H9 (cell line): Measurements from ENCODE around the gene SHB. TPM values are rescaled to one million over a fixed set of nuclear protein-coding genes. Genes with fewer than 3 reads are reported as not detected.

ENCODE experiments used
- DNase-seq: peaks from one replicate; pipeline ENCODE4 v3.0.0-alpha.2; 2017
- H2AFZ ChIP-seq: one replicate; pipeline ENCODE4 v1.6.1; 2013; ENCODE audit warnings: mild to moderate bottlenecking, low read length, control low read depth, moderate library complexity
- H2AK5ac ChIP-seq: 2 replicates; pipeline ENCODE4 v1.6.1; 2013; ENCODE audit warnings: low read length, control low read depth, mixed read lengths; ENCODE audit not compliant: insufficient read length
- H2BK120ac ChIP-seq: one replicate; pipeline ENCODE4 v1.6.1; 2013; ENCODE audit warnings: low read depth, mild to moderate bottlenecking, low read length, control low read depth, inconsistent platforms; ENCODE audit not compliant: poor library complexity, severe bottlenecking
- H2BK12ac ChIP-seq: 2 replicates; pipeline ENCODE4 v1.6.1; 2013; ENCODE audit warnings: low read length, control low read depth, mixed read lengths, low read depth; ENCODE audit not compliant: insufficient read length
- H2BK15ac ChIP-seq: 2 replicates; pipeline ENCODE4 v1.6.1; 2013; ENCODE audit warnings: low read depth, low read length, control low read depth
- H2BK20ac ChIP-seq: one replicate; pipeline ENCODE4 v1.6.1; 2013; ENCODE audit warnings: low read depth, mild to moderate bottlenecking, low read length, control low read depth, inconsistent platforms; ENCODE audit not compliant: poor library complexity, severe bottlenecking
- H2BK5ac ChIP-seq: 2 replicates; pipeline ENCODE4 v1.6.1; 2013; ENCODE audit warnings: low read length, control low read depth, mixed read lengths; ENCODE audit not compliant: insufficient read length
- H3K14ac ChIP-seq: 2 replicates; pipeline ENCODE4 v1.6.1; 2013; ENCODE audit warnings: low read length, control low read depth; ENCODE audit not compliant: insufficient read depth
- H3K18ac ChIP-seq: 2 replicates; pipeline ENCODE4 v1.6.1; 2013; ENCODE audit warnings: low read depth, mild to moderate bottlenecking, mixed read lengths, low read length, control low read depth; ENCODE audit not compliant: insufficient read length
- H3K23ac ChIP-seq: 2 replicates; pipeline ENCODE4 v1.6.1; 2013; ENCODE audit warnings: low read length, control low read depth, mixed read lengths, low read depth; ENCODE audit not compliant: insufficient read length
- H3K23me2 ChIP-seq: 2 replicates; pipeline ENCODE4 v1.6.1; 2013; ENCODE audit warnings: low read depth, mild to moderate bottlenecking, mixed read lengths, low read length, control low read depth; ENCODE audit not compliant: insufficient read length, poor library complexity, severe bottlenecking
- H3K27ac ChIP-seq: 2 replicates; pipeline ENCODE4 v1.5.1; 2013; ENCODE audit warnings: low read length, control low read depth, mixed read lengths, low read depth; ENCODE audit not compliant: insufficient read length
- H3K27me3 ChIP-seq: 2 replicates; pipeline ENCODE4 v1.6.1; 2013; ENCODE audit warnings: low read length, control low read depth, inconsistent platforms; ENCODE audit not compliant: insufficient read depth
- H3K4ac ChIP-seq: 2 replicates; pipeline ENCODE4 v1.6.1; 2013; ENCODE audit warnings: low read depth, mild to moderate bottlenecking, control low read depth, inconsistent platforms, low read length, moderate library complexity
- H3K4me1 ChIP-seq: 2 replicates; pipeline ENCODE4 v1.6.1; 2013; ENCODE audit warnings: low read length, control low read depth, inconsistent platforms; ENCODE audit not compliant: insufficient read depth
- H3K4me2 ChIP-seq: 2 replicates; pipeline ENCODE4 v1.6.1; 2013; ENCODE audit warnings: low read length, control low read depth, mixed read lengths; ENCODE audit not compliant: insufficient read length, insufficient read depth
- H3K56ac ChIP-seq: 2 replicates; pipeline ENCODE4 v1.6.1; 2013; ENCODE audit warnings: low read depth, mild to moderate bottlenecking, mixed read lengths, low read length, control low read depth; ENCODE audit not compliant: insufficient read length
- H3K79me1 ChIP-seq: 2 replicates; pipeline ENCODE4 v1.6.1; 2013; ENCODE audit warnings: low read depth, mild to moderate bottlenecking, moderate library complexity, low read length, control low read depth, inconsistent platforms; ENCODE audit not compliant: insufficient read depth, poor library complexity, severe bottlenecking
- H3K79me2 ChIP-seq: 2 replicates; pipeline ENCODE4 v1.6.1; 2013; ENCODE audit warnings: low read length, control low read depth, inconsistent platforms; ENCODE audit not compliant: insufficient read depth
- H3K9ac ChIP-seq: 2 replicates; pipeline ENCODE4 v1.6.1; 2013; ENCODE audit warnings: low read length, control low read depth, mixed read lengths; ENCODE audit not compliant: insufficient read length; ENCODE audit errors: extremely low read depth
- H3K9me3 ChIP-seq: one replicate; pipeline ENCODE4 v1.6.1; 2013; ENCODE audit warnings: low read depth, low read length, inconsistent platforms; ENCODE audit not compliant: control insufficient read depth
- H3T11ph ChIP-seq: one replicate; pipeline ENCODE4 v1.6.1; 2013; ENCODE audit warnings: mild to moderate bottlenecking, low read length, control low read depth, inconsistent platforms
- H4K20me1 ChIP-seq: one replicate; pipeline ENCODE4 v1.6.1; 2013; ENCODE audit not compliant: control insufficient read depth, insufficient read length, insufficient read depth
- H4K5ac ChIP-seq: 2 replicates; pipeline ENCODE4 v1.6.1; 2013; ENCODE audit warnings: low read depth, mild to moderate bottlenecking, mixed read lengths, low read length, control low read depth; ENCODE audit not compliant: insufficient read length
- H4K8ac ChIP-seq: replicated peaks from 2 replicates; pipeline ENCODE4 v1.6.1; 2013; ENCODE audit warnings: low read length, control low read depth, mixed read lengths, low read depth; ENCODE audit not compliant: insufficient read length
- H4K91ac ChIP-seq: 2 replicates; pipeline ENCODE4 v1.6.1; 2013; ENCODE audit warnings: low read depth, mild to moderate bottlenecking, moderate library complexity, mixed read lengths, low read length, control low read depth; ENCODE audit not compliant: insufficient read length
- H3K27ac Mint-ChIP-seq, 3 experiments: 2 replicates in 2 of 3; 3 replicates in 1 of 3; pipeline ENCODE4 v1.8.0; 2020 to 2021; ENCODE audit warnings: mixed read lengths in 3 of 3, mild to moderate bottlenecking in 1 of 3, moderate library complexity in 1 of 3
- H3K27me3 Mint-ChIP-seq: 2 replicates; pipeline ENCODE4 v1.8.0; 2021; ENCODE audit warnings: low read depth, mild to moderate bottlenecking, moderate library complexity, mixed read lengths
- H3K36me3 Mint-ChIP-seq, 3 experiments: 2 replicates in 2 of 3; 3 replicates in 1 of 3; pipeline ENCODE4 v1.8.0; 2020 to 2021; ENCODE audit warnings: low read depth in 3 of 3, mixed read lengths in 3 of 3; ENCODE audit not compliant: insufficient read depth in 1 of 3
- H3K4me1 Mint-ChIP-seq, 2 experiments: 2 replicates each; pipeline ENCODE4 v1.8.0; 2020; ENCODE audit warnings: mixed read lengths in 2 of 2
- H3K4me3 Mint-ChIP-seq, 2 experiments: 2 replicates in 1 of 2; 3 replicates in 1 of 2; pipeline ENCODE4 v1.8.0; 2020 to 2021; ENCODE audit warnings: mild to moderate bottlenecking in 2 of 2, mixed read lengths in 2 of 2, moderate library complexity in 1 of 2
- H3K9me3 Mint-ChIP-seq, 2 experiments: 2 replicates in 1 of 2; 3 replicates in 1 of 2; pipeline ENCODE4 v1.8.0; 2020; ENCODE audit warnings: mild to moderate bottlenecking in 2 of 2, mixed read lengths in 2 of 2, moderate library complexity in 1 of 2
- WGBS: extraction: QIAGEN DNeasy Blood & Tissue Kit; methylation state at CpG from one replicate; pipeline ENCODE4 v1.1.7; 2013; ENCODE audit warnings: missing lambda C conversion rate, low lambda C conversion rate, mixed read lengths; ENCODE audit not compliant: insufficient read length; ENCODE audit errors: extremely low coverage; 5-methylcytosine and 5-hydroxymethylcytosine counted together
- total RNA-seq: library from RNA; stranded (reverse); gene quantifications from 2 replicates; pipeline ENCODE4 v1.2.1, GENCODE V29; 2021
- TF ChIP-seq, protein P1 (sequence below): fragments of 200-600 bp; sonication (generic); conservative IDR thresholded peaks from 3 replicates; pipeline ENCODE4 v1.8.0; 2021; ENCODE audit warnings: antibody characterized with exemption, mild to moderate bottlenecking

Gene SHB
- total RNA-seq, 1 experiment from 2014 or later, result 14.6 TPM

DNA sequence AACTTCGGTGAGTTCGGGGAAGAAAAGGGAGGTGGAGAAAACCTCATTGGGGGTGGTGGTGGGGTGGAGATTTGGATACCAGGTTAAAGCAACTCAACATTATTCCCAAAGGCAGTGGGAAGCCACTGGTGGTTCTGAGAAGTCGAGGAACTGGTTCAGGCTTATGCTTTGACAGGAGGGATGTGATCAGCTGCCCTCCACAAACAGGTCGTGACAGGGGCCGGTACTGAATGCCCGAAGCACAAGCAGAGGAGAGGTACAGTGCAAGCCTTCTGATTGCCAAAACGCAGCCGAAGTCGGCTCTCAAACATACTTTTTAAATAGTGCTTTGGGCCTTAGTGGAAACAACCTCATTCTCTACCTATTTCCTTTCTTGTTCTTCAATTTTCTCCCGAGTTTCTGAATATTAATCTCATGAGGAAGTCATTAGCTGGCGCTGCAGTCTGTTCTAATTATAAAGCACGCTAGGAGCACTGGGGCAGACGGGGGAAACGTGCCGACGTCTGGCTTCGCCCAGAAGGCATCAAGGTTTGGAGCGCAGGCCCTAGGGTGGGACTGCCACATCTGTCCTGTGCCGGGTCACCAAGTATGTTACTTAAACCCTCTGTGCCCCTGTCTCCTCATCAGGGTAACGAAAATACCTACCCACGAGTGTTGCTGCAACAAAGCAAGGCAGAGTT is 27.3 kb downstream of the SHB start:
- WGBS, result no CpG with 5 or more reads among the region's 21 CpGs
- H3K56ac ChIP-seq, result no peak overlapping the region
- no peak overlapping the region for H2BK15ac ChIP-seq
- no peaks in the 10 kb centered on the region for H3K23me2 ChIP-seq
- TF ChIP-seq, protein P1, sequence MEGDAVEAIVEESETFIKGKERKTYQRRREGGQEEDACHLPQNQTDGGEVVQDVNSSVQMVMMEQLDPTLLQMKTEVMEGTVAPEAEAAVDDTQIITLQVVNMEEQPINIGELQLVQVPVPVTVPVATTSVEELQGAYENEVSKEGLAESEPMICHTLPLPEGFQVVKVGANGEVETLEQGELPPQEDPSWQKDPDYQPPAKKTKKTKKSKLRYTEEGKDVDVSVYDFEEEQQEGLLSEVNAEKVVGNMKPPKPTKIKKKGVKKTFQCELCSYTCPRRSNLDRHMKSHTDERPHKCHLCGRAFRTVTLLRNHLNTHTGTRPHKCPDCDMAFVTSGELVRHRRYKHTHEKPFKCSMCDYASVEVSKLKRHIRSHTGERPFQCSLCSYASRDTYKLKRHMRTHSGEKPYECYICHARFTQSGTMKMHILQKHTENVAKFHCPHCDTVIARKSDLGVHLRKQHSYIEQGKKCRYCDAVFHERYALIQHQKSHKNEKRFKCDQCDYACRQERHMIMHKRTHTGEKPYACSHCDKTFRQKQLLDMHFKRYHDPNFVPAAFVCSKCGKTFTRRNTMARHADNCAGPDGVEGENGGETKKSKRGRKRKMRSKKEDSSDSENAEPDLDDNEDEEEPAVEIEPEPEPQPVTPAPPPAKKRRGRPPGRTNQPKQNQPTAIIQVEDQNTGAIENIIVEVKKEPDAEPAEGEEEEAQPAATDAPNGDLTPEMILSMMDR, result no peak
- H3K9ac ChIP-seq, result no peak overlapping the region
- no peaks in the 10 kb centered on the region for H4K20me1 ChIP-seq
- H4K8ac ChIP-seq, result no peak overlapping the region
- no peak overlapping the region for H2AK5ac ChIP-seq
- H3K4me2 ChIP-seq, result no peak overlapping the region
- H3K9me3 ChIP-seq, result no peaks in the 10 kb centered on the region
- no peak overlapping the region for H3K23ac ChIP-seq
- no peak overlapping the region for H3T11ph ChIP-seq
- no peak overlapping the region for H2AFZ ChIP-seq
- Mint-ChIP-seq H3K9me3 (no peaks in the 10 kb centered on the region), H3K27me3 (no peaks in the 10 kb centered on the region; the same call in none of the 2 replicates), H3K4me3 (no peak overlapping the region), H3K27ac (peak overlapping the region; percentile 1 to 90 (median 66); a peak in 3 of 7 replicates), H3K36me3 (peaks cover 0 to 3% (median 2%) of the 10 kb centered on the region in 3 experiments; a peak in 2 of 7 replicates), H3K4me1 (peaks cover 62 to 66% of the 10 kb centered on the region in 2 experiments)
- H3K18ac ChIP-seq, result no peak overlapping the region
- H3K27me3 ChIP-seq, result no peaks in the 10 kb centered on the region
- no peak overlapping the region for H2BK12ac ChIP-seq
- H2BK5ac ChIP-seq, result no peak overlapping the region
- H3K14ac ChIP-seq, result no peak overlapping the region
- no peaks in the 10 kb centered on the region; the same call in 1 of the 2 replicates for H3K79me2 ChIP-seq
- H2BK120ac ChIP-seq, result no peak overlapping the region
- DNase-seq, result no peak
- no peak overlapping the region for H3K27ac ChIP-seq
- no peaks in the 10 kb centered on the region for H3K79me1 ChIP-seq
- H3K4me1 ChIP-seq, result no peaks in the 10 kb centered on the region; the same call in 1 of the 2 replicates
- no peak overlapping the region for H3K4ac ChIP-seq
- no peak overlapping the region for H2BK20ac ChIP-seq
- H4K91ac ChIP-seq, result no peak overlapping the region
- H4K5ac ChIP-seq, result no peak overlapping the region
